Activated CD8-positive, alpha-beta memory T cell treated with anti-CD3 and anti-CD28 coated beads for 36 hours (primary cell): Measurements from ENCODE around the gene ZSWIM1. TPM values are rescaled to one million over a fixed set of nuclear protein-coding genes. Genes with fewer than 3 reads are reported as not detected.
"Not testable (repeated sequence)": the region's sequence is repeated elsewhere in the genome, so short reads cannot be mapped to it uniquely, and the experiment has no call there.

Source experiments
- CTCF ChIA-PET: fragments of 350-600 bp; sonication (Branson Sonifier 250); formaldehyde crosslinking; loops from one replicate; lab custom pipeline; 2021; ENCODE audit warnings: antibody characterized with exemption; lab: Charles Lee
- POLR2A ChIA-PET: fragments of 350-600 bp; sonication (Branson Sonifier 250); formaldehyde crosslinking; loops from one replicate; lab custom pipeline; 2021; ENCODE audit warnings: antibody characterized with exemption; lab: Charles Lee
- total RNA-seq, 2 experiments: library from RNA; stranded (reverse); gene quantifications; one replicate each; pipeline ENCODE4 v1.2.3, GENCODE V29; 2021

The ZSWIM1 gene
- total RNA-seq, 2 experiments from 2014 or later: 9.3 to 9.7 TPM

- ChIA-PET CTCF (interaction anchor here (1.0 kb wide), 1 partner anchor 8 kb away, joined by 3 read pairs; no protein-coding TSS in a partner anchor), POLR2A (interaction anchor here (0.5 kb wide), 1 partner anchor 22 kb away, joined by 3 read pairs; no protein-coding TSS in a partner anchor)
Measured at GRCh38 chr20:45898285-45898684, 17.3 kb downstream of the ZSWIM1 start.

GRCh38 chr20:45899046-45899835, 18.2 kb downstream of the ZSWIM1 start:
- ChIA-PET POLR2A (no interaction called here), CTCF (no interaction called here)

- POLR2A ChIA-PET, CTCF ChIA-PET: not testable (repeated sequence)
Measured at GRCh38 chr20:45901332-45901731, 20.3 kb downstream of the ZSWIM1 start.

- POLR2A ChIA-PET: interaction anchor here (0.7 kb wide), 1 partner anchor 9 kb away, joined by 3 read pairs; no protein-coding TSS in a partner anchor
Measured at GRCh38 chr20:45902199-45902701, 21.2 kb downstream of the ZSWIM1 start.

GRCh38 chr20:45904583-45905504, 23.8 kb downstream of the ZSWIM1 start:
- ChIA-PET CTCF (no interaction called here), POLR2A (no interaction called here)

More at GRCh38 chr20:45902199-45902701, 21.2 kb downstream of the ZSWIM1 start:
- CTCF ChIA-PET: interaction anchor here (0.6 kb wide), 1 partner anchor 102 kb away, joined by 3 read pairs; no protein-coding TSS in a partner anchor

GRCh38 chr20:45905505-45906079, 24.6 kb downstream of the ZSWIM1 start:
- POLR2A ChIA-PET: no interaction called here
- CTCF ChIA-PET: no interaction called here

- ChIA-PET CTCF (no interaction called here), POLR2A (no interaction called here)
Measured at GRCh38 chr20:45907219-45907948, 26.4 kb downstream of the ZSWIM1 start.

- POLR2A ChIA-PET: no interaction called here
Measured at GRCh38 chr20:45908084-45908483, 27.1 kb downstream of the ZSWIM1 start.

GRCh38 chr20:45909336-45909808, 28.3 kb downstream of the ZSWIM1 start:
- ChIA-PET CTCF (interaction anchor here (1.0 to 1.2 kb wide), 2 partner anchors 17 to 18 kb away, joined by 3 to 4 read pairs; partner anchors contain the start of genes CTSA and NEURL2), POLR2A (no interaction called here)

More at GRCh38 chr20:45908084-45908483, 27.1 kb downstream of the ZSWIM1 start:
- CTCF ChIA-PET: no interaction called here

GRCh38 chr20:45909817-45910669, 29.0 kb downstream of the ZSWIM1 start:
- POLR2A ChIA-PET: interaction anchor here (1.3 to 2.0 kb wide), 2 partner anchors 20 to 25 kb away, joined by 6 to 10 read pairs; partner anchors contain the start of genes CTSA, NEURL2 and PCIF1
- CTCF ChIA-PET: interaction anchor here (0.7 to 1.3 kb wide), 5 partner anchors 16 to 124 kb away, joined by 3 to 4 read pairs (median 3); partner anchors contain the start of genes CTSA and NEURL2

- POLR2A ChIA-PET: interaction anchor here (0.7 to 2.0 kb wide), 3 partner anchors 21 to 59 kb away, joined by 3 to 10 read pairs (median 6); partner anchors contain the start of genes CTSA, NEURL2 and PCIF1
Measured at GRCh38 chr20:45910670-45911485, 29.9 kb downstream of the ZSWIM1 start.

GRCh38 chr20:45911486-45912343, 30.7 kb downstream of the ZSWIM1 start, which contains the start of gene PLTP:
Gene PLTP, minus strand, starts transcription at chr20:45912155. Its CDS starts 703 bp downstream, at chr20:45911452.
- ChIA-PET CTCF (interaction anchor here (1.2 kb wide), 1 partner anchor 25 kb away, joined by 3 read pairs; no protein-coding TSS in a partner anchor), POLR2A (interaction anchor here (0.7 to 2.0 kb wide), 3 partner anchors 22 to 58 kb away, joined by 3 to 6 read pairs (median 4); partner anchors contain the start of genes CTSA and NEURL2)

More at GRCh38 chr20:45910670-45911485, 29.9 kb downstream of the ZSWIM1 start:
- CTCF ChIA-PET: interaction anchor here (0.7 to 1.3 kb wide), 4 partner anchors 15 to 60 kb away, joined by 3 read pairs; no protein-coding TSS in a partner anchor

- ChIA-PET CTCF (no interaction called here), POLR2A (interaction anchor here (1.0 to 2.0 kb wide), 2 partner anchors 21 to 22 kb away, joined by 4 to 6 read pairs; partner anchors contain the start of genes CTSA and NEURL2)
Measured at GRCh38 chr20:45912344-45912682, 31.3 kb downstream of the ZSWIM1 start.

- CTCF ChIA-PET: no interaction called here
- POLR2A ChIA-PET: no interaction called here
Measured at GRCh38 chr20:45913116-45913515, 32.1 kb downstream of the ZSWIM1 start.

GRCh38 chr20:45917790-45918141, 36.7 kb downstream of the ZSWIM1 start:
- CTCF ChIA-PET: no interaction called here
- POLR2A ChIA-PET: no interaction called here
